Adipose tissue (tissue), 3 donors: Measurements from ENCODE around the gene PHKB. TPM values are rescaled to one million over a fixed set of nuclear protein-coding genes. Genes with fewer than 3 reads are reported as not detected.

Experiments
- H3K27ac ChIP-seq: one replicate; pipeline ENCODE4 v1.5.1; 2013; ENCODE audit warnings: low read depth, low read length
- WGBS, 3 donors: extraction: QIAGEN DNeasy Blood & Tissue Kit; methylation state at CpG; one replicate each; pipeline ENCODE4 v1.1.7; 2013; 5-methylcytosine and 5-hydroxymethylcytosine counted together
- polyA plus RNA-seq, 3 donors: library from polyadenylated mRNA; stranded (reverse); fragments of 200-250 nt; gene quantifications; one replicate each; pipeline ENCODE4 v1.2.3, GENCODE V29; 2013
- donor health status: healthy with polysubstance abuse.
- donor health status: Bipolar disorder and iron deficiency.
- donor health status: healthy.

The PHKB gene
- polyA plus RNA-seq, 3 donors: 16.7 to 24.5 (median 19.8) TPM

DNA sequence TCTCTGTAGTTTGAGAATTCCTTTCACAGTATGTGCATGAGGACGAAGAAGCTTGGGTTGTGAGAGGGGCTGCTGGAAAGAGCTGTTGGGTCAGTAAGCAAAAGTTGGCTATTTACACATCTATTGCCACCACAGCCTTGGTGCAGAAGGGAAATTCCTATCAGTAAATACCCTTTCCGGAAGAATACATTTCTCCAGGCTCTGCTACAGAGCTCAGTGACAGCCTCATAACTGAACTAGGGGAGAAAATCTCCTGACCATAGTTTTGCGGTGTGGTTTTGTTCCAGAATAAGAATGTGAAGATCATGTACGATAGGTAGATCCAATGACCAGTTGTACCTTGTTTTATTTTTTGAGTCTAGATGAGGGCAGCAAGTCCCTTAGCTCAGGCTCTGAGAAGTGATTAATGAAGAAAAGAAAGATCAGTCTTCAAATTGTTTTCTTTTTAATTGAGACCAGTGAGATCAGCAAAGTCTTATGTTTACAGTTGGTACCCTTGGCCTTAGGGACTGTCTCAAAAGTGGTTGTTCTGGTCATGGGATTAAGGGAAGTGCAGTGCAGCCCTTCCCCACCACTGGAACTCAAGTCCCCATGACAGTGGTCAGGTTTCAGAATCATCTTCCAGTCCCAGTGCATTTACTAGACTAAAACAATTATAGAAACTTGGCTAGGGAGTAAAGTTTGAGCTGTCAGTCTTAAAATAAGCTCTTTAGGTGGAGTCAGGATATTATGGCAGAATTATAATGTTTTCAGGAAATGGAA is 123.5 kb downstream of the PHKB start:
- whole genome bisulfite sequencing, 3 donors: 94 to 96% (median 96%) methylated on average over 4 of the region's 4 CpGs
- H3K27ac ChIP-seq: no peak overlapping the region

DNA sequence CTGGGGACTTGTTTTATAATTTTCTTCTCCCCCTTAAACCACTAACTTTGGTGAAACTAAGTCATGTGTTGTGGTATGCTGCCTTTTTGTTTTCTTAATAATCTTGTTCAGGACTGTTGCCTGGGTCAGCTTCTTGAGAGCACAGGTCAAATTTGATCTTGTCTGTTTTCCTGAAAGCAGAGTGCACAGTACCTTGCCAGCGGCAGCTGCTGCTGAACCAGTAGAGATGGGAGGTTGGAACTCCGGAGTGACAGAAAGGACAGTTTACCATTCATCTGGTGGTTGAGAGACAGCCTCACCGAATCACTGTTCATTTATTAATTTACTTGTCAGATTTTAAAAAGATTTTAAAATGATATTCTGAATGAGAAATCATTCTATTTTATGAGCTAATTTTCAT is 125.0 kb downstream of the PHKB start:
- WGBS, 3 donors: 89 to 94% (median 93%) methylated on average over 3 of the region's 3 CpGs
- no peak overlapping the region for H3K27ac ChIP-seq

DNA sequence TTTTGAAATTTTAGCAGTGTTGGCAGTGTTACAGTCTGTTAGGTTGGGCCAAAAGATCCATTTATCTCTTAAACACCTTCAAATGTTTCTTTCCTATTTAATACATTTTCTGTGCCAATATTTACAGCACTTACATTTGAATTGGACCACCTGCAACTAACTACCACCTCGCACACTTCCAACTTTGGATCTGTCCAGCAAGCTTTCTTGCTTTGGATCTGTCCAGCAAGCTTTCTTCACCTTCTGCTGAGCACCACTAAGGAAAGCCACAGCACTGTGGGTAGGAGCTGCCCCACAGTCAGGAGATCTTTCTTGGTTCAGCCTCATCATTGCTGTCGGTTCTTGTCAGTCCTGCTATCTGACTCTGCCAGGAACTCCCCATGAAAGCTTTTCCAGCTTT is 129.3 kb downstream of the PHKB start:
- 82 to 93% (median 91%) methylated on average over 2 of the region's 2 CpGs for WGBS, 3 donors
- no peak overlapping the region for H3K27ac ChIP-seq

- 82 to 92% (median 86%) methylated on average over 3 of the region's 3 CpGs for WGBS, 3 donors
- no peak overlapping the region for H3K27ac ChIP-seq
These were observed 131.1 kb downstream of the PHKB start for GRCh38 chr16:47592232-47592631.

- H3K27ac ChIP-seq: no peak overlapping the region
- 91 to 97% (median 94%) methylated on average over 2 of the region's 2 CpGs for WGBS, 3 donors
These were observed 138.4 kb downstream of the PHKB start for GRCh38 chr16:47599512-47599911.

DNA sequence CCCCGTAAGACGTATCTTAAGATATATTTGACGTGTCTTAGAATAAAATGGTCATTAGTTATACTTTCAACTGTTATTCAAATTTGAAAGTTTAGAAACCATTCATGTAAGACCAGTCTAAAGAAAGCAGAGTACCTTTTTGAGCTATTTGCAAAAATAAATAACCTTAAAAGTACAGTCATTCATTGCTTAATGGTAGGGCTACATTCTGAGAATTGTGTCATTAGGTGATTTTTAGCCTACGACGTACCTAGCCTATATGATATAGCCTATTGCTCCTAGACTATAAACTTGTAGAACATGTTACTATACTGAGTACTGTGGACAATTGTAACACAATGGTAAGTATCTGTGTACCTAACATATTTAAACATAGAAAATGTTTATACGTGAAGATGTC is 139.2 kb downstream of the PHKB start:
- H3K27ac ChIP-seq: no peak overlapping the region
- 97 to 99% (median 97%) methylated on average over 6 of the region's 6 CpGs for WGBS, 3 donors

DNA sequence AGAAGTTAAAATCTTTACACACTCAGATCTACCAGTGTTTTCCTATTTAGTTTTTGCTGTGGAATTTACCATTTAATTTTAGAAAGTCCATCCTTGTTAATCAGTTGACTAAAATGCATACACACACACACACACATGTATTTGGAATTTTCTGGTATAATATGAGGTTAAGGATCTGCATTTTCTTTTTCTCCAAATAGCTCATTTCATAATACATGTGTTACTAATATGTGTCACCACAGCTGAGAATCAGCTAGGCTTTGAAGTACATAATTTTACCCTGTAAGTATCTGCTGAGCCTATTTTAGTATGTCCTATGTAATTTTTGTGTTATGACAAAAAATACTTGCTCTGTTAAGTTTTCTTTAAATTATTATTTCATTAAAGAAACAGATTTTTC is 143.2 kb downstream of the PHKB start:
- no peak overlapping the region for H3K27ac ChIP-seq

DNA sequence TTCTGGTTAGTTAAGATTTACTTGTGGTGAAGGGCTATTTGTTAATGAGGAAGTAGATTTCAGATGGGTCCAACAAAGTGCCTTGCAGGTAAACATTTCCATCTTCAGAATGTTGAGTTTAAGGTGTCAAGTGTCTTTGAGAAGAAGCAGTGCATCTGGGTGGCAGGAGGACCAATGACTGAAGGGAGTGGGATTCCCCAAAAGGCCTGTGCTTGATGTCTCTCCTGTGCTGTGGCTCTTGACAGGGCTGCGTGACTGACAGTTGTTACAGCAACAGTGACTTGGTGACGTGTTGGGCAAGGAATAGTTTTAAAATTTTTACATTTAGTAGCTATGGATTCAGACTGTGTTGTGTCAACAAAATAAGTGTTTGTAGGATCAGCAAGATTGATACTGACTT is 149.9 kb downstream of the PHKB start:
- 74 to 93% (median 75%) methylated on average over 2 of the region's 2 CpGs for WGBS, 3 donors
- H3K27ac ChIP-seq: no peak overlapping the region

DNA sequence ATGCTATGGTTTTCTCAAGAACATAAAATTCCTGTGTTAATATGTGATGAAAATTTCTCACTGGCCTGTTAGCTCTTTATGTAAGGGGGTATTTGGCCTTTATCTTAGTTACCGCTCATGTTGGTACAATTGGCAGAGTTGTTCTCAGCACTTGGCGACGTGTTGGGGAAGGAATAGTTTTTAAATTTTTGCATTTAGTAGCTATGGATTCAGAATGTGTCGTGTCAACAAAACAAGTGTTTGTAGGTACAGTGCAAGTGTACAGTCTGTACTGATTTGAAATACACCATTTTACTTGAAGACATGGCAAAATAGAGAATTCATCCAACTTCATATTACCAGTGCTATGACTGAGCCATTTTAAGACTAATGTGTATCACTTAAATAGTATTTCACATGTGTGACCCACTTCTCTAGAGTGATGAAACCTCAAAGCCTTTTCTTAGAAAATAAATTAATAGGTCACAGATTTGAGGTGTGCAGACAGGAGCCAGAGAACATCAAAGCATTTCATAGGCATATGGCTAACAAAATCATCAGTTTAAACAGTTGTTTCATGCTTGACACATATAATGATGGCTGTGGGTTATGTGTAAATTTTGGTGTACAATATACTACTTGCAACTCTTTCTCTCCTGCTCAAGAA is 150.8 kb downstream of the PHKB start:
- H3K27ac ChIP-seq: no peak overlapping the region
- WGBS, 3 donors: 99% methylated on average over 4 of the region's 4 CpGs

GRCh38 chr16:47612711-47613110 is 151.6 kb downstream of the PHKB start:
- 80 to 95% (median 88%) methylated on average over 2 of the region's 2 CpGs for WGBS, 3 donors
- no peak overlapping the region for H3K27ac ChIP-seq

GRCh38 chr16:47613251-47613650 is 152.1 kb downstream of the PHKB start:
- H3K27ac ChIP-seq: no peak overlapping the region
- 56 to 68% (median 64%) methylated on average over 1 of the region's 1 CpG for WGBS, 3 donors

DNA sequence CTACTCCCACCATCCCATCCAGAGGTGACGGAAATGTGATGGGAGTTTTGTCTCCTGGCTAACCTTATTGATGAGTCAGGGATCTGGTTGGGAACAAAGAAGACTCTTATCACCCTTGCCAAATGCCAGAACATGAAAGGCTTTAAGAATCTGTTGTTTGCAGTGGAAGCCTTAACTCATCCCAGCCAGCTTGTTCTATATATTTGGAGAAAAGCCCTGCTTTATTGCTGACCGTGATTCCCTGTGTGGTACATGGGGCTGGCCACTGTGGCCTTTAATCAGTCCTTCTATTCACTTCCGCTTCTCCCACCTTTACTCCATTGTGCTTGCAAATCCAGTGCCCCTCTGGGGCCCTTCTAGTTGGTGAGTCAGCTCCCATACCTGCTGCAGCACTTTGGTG is 156.6 kb downstream of the PHKB start:
- 87 to 95% (median 88%) methylated on average over 3 of the region's 3 CpGs for WGBS, 3 donors
- no peak overlapping the region for H3K27ac ChIP-seq

GRCh38 chr16:47622451-47623176 is 161.5 kb downstream of the PHKB start:
- 92 to 98% (median 96%) methylated on average over 1 of the region's 1 CpG for WGBS, 3 donors
- no peak overlapping the region for H3K27ac ChIP-seq

DNA sequence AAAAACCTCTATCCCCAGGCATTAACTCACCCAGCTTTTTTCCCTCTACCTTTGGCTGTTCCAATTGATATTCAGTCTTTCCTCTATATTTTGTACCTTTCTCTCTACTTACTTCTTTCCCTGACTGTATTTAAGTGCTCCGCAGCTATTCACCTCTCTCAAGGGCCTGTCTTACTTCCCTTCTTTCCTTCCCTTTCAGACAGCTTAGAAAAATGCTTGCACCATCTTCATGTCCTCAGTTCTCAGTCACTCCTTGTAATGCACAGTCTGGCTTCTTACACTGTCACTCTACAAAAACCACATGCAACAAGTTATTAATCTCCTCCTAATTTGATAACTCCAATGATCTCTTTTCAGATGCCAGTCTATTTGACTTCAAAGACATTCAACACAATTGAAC is 163.4 kb downstream of the PHKB start:
- WGBS, 3 donors: 54 to 100% (median 70%) methylated on average over 1 of the region's 1 CpG
- H3K27ac ChIP-seq: no peak overlapping the region

- 96 to 100% (median 97%) methylated on average over 1 of the region's 1 CpG for WGBS, 3 donors
- H3K27ac ChIP-seq: no peak overlapping the region
These were observed 164.0 kb downstream of the PHKB start for GRCh38 chr16:47625115-47625567.

DNA sequence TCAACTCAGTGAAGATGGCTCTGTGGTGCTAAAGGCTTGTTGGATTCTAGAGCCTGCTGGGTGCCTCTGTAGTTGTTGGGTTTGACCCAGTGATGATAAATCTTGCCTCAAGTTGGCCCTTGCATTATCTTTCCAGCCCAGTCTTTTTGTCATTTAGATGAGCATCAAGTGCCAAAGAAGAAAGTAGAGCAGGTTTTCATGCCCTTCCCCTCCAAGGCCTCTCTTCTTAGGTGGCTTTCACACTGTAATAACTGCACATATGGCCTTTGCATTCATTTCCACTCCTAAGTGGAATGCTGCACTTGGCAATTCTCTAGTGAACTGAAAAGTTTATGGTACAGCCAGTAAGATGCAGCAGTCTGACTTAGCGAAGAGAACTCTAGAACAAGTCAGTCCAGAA is 165.1 kb downstream of the PHKB start:
- 95 to 100% (median 97%) methylated on average over 1 of the region's 1 CpG for WGBS, 3 donors
- H3K27ac ChIP-seq: no peak overlapping the region

DNA sequence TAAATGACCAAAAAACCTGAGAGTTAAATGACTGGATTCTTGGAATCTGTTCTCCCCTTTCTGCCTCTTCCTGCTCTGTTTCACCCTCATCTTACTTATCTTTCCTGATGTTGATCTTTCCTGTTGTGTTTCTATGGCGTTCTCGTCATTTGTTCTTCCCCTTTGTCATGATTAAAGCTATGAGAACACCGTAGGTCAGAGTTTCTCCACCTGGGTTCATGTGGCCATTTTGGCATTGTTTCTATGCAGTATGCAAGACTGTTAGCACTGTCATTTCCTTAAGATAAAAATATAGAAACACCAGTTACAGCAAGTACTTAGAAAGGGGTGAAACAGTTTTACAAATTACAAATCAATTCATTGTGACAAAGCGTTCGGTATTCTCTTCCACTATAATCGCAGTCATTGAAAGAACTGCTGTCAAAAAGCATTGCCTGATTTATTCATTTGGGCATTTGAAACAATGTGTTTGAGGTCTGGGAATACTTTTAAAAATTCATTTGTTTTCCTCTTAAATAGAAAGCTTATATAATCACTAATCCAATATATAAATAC is 166.0 kb downstream of the PHKB start:
- no peak overlapping the region for H3K27ac ChIP-seq
- WGBS, 3 donors: 62 to 69% (median 62%) methylated on average over 6 of the region's 6 CpGs

DNA sequence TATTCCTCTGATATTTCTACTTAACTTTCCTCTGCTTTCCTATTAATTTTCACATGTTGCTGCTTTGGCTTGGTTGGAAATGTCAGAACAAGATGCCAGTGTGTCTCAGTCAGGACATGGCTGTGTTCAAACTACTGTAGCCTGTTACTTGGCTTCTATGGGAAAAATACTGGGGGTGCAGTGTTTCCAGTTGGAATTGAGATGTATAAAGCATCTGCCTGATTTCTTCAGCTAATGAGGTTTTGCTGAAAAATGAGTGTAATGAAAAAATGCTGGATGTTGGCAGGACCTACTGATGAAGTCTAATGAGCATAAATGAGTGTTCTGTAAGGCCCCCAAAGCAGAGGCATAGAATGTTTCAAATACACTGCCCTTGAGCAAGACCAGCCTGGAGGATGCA is 166.6 kb downstream of the PHKB start:
- H3K27ac ChIP-seq: no peak overlapping the region

DNA sequence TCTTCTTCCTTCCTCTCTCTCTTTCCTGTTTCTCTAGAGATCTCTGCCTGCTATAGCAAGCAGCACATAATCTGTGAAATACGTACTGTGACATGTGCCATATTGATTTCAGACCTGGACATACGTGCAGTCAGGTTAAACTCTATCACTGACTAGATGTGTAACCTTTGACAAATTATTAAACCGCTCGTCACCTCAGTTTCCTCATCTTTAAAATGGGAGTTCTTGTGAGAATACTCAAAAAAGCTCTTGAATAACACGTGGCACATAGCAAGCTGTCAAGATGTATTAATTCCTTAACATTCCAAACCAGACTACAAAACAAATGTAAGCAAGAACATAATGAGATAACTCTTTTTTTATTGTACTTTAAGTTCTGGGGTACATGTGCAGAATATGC is 170.0 kb downstream of the PHKB start:
- H3K27ac ChIP-seq: no peak overlapping the region
- 93 to 97% (median 96%) methylated on average over 5 of the region's 5 CpGs for WGBS, 3 donors
